Mucosa of gallbladder (tissue), 1 donor: Measurements from ENCODE around the gene CMIP. TPM values are rescaled to one million over a fixed set of nuclear protein-coding genes. Genes with fewer than 3 reads are reported as not detected.

ENCODE experiments used
- DNase-seq: peaks from one replicate; pipeline ENCODE4 v3.0.0-alpha.2; 2020; ENCODE audit warnings: low spot score
- total RNA-seq: library from RNA; stranded (reverse); gene quantifications from one replicate; pipeline ENCODE4 v1.2.1, GENCODE V29; 2021
- donor health status: DM: no; HTN: no; CAD: no.

Gene CMIP
- total RNA-seq, 1 donor from 2014 or later: 95.5 TPM

DNA sequence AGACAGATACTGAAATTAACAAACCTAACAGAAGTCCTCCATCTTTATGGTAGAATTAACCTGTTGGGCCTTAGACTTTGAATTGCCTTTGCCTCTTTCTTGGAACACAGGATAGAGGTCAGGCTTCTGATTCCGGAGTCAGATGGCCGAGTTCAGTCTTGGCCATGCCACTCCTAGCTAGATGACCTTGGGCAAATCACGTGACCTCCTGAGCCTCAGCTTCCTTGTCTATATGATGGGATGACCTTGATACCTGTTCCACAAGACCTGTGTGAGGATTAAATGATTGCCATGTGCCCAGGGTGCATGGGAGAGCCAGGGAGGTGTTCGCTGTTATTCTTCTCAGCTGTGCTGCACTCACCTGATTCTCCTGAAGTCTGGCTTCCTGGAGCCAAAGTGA, 161.4 kb downstream of the CMIP start:
- DNase-seq: no peak

DNA sequence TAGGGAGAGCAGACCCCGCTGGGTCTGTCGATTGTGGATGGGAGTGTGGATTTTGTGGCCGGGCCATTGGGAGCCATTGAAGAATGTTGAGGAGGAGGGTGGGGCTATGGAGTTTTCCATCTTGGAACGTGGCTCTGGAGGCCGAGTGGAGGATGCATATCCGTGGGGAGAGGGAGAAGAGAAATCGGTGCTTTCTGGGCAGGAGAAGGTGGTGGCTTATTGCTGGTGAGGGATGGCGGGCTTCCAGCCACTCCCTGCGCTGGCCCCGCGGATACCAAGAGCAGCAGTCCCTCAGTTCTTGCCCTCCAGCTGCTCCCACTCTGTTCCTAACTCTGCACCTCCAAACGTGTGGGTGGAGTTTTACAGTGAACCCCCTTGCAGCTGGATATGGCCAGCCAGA, 162.4 kb downstream of the CMIP start:
- DNase-seq: no peak

- DNase-seq: no peak
Observed at GRCh38 chr16:81607805-81608522, 163.4 kb downstream of the CMIP start.

DNA sequence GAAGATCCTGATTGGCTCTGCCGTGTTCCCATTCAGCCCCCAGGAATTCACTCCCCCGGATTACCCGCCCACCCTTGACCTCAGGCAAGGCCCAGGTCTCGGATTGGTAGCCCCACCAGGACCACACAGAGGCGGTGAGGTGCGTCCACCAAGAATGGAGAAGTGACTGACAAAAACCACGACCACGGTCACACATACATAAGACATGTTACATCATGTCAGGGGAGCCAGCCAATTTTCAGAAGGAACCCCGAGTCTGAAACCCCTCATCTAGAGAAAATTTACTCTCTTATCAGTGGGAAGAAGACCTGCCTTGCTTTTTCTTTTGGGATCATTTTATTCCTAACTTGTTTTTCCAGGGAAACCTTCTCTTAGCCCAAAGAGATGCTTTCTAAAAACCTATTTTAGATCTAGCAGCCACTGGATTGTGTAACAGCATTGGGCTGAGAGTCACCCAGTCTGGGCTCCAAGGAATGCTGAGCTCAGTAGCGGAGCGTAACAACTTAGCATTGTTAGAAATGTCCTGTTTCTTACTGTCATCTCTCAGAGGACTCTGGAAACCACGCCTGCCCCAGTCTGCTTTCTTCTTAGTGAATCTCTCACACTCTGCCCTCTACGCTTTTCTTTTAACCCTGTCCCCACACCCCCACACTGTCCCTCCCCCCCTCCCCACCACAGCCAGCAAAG, 164.1 kb downstream of the CMIP start:
- no peak for DNase-seq

DNA sequence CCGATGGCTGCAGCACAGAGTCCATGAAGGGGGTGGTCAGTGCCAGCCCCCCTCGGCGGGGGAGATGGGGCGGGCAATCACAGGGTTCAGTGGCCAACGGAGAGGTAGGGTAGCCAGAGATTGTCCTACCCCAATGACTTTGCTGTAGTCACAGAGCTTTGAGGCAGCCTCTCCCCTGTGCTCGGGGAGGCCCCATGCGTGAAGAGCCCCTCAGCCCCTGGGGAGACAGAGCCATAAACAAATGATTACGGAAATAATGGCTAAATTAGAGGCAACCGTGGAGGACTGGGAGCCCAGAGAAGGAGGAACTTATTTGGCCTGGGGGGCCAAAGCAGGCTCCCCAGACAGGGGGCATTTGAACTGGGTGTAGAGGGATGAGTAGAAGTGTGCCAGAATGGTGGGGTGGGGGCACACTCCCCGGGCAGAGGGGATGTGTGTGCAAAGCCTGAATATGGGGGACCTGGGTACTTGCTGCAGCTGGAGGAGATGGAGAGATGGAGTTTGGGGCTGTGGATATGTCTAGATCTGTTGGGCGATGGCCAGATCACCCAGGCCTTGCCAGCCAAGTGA, 164.8 kb downstream of the CMIP start:
- no peak for DNase-seq

GRCh38 chr16:81610144-81610842, 165.7 kb downstream of the CMIP start:
- DNase-seq: peak; percentile 66

GRCh38 chr16:81610936-81611335, 166.3 kb downstream of the CMIP start:
- no peak for DNase-seq

DNA sequence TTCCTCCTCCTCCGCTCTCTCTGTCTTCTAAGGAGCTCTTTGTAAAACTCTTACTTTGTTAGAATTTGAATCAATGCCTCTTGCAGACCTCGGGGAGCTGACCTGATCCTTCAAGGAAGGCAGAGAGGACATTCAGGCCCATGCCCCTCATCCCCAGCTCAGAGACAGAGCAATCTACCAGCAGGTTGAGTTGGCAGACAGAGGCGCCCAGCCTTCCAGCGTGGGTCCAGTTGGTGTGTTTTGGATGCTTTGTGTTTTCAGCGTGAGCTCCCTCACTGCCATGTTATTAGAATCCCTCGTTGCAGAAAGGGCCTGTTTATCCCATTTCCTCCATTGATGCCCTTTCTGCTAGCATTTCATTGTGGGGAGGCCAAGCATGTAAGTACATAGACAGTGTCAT, 167.1 kb downstream of the CMIP start:
- no peak for DNase-seq

GRCh38 chr16:81612351-81613163, 167.9 kb downstream of the CMIP start:
- DNase-seq: no peak

GRCh38 chr16:81614171-81614570, 169.6 kb downstream of the CMIP start:
- DNase-seq: no peak

DNA sequence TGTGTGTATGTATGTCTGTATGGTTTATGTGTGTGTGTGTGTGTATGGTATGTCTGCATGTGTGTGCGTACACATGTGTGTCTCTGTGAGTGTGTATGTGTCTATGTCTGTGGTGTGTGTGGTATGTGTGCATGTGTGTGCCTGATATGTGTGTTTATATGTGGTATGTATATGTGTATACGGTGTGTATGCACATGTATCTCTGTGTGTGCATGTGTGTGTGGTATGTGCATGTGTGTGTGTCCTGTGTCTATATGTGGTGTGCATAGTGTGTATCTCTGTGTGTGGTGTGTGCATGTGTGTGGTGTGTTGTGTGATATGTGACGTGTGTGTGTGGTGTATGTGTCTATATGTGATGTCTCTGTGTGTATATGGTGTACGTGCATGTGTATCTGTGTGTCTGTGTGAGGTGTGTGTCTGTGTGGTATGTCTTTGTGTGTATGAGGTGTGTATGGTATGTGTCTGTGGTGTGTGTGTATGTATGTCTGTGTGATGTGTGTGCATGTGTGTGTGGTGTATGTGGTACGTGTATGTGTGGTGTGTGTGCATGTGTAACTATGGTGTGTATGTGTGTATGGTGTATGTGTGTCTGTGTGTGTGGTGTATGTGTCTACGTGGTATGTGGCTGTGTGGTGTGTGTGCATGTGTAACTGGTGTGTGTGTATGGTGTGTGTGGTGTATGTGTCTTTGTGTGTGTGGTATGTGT, 170.2 kb downstream of the CMIP start:
- DNase-seq: no peak

DNA sequence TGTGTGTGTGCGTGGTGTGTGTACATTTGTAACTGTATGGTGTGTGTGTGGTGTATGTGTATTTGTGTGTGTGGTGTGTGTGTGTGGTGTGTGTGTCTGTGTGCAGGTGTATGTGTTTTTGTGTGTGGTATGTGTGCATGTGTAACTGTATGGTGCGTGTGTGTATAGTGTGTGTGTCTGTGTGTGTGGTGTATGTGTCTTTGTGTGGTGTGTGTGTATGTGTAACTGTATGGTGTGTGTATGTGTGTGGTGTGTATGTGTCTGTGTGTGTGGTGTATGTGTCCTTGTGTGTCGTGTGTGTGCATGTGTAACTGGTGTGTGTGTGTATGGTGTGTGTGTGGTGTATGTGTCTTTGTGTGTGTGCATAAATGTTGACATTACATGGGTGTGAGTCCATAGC, 170.8 kb downstream of the CMIP start:
- DNase-seq: no peak

DNA sequence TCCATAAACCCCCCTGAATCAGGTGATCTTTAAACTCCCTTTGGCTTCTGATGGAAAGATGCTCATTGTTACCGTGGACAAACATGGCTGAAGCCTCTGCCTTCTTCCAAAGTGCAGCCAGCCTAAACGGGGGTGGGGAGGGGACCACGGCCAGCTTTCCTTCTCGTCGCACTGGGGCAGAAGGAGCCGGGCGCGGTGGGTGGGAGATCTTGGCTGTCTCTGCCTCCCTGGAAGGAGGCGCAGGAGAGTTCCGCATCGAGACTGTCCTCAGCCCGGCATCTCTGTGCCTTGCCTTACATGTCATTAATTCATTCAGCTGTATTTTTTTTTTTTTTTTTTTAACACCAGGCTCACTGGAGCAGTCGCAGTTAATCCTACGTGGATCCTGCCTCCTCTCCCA, 171.2 kb downstream of the CMIP start:
- no peak for DNase-seq

DNA sequence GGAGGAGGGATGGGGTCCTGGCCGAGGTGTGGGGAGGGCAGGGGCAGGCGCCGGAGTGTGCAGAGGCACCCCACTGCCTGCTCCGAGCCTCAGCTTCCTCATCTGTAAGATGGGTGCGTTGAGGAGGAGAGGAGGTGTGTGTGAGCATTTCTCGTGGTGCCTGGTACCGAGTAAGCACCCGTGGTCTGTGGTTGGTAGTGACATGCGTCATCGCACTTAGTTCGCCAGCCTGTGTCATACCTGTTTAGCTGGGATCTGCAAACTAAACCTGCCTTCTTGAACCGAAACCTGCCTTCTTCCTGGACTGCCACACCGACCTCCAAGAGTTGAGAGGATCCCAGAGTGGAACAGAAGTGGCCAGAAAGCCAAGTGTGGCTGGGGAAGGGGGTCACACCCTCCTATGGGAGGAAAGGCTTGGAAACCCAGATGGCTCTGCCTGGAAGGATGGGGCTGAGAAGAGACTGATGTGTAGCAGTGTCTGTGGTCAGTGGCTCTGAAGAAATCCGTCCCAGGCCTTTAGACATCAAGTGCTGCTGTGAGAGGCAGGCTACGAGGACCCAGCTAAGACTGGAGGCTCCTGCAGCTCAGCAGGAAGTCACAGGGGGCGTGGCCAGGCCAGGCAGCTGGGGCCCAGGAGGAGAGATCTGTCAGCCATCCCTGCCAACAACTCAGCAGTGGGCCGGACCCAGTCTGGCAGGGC, 171.9 kb downstream of the CMIP start:
- DNase-seq: peak; percentile 70

DNA sequence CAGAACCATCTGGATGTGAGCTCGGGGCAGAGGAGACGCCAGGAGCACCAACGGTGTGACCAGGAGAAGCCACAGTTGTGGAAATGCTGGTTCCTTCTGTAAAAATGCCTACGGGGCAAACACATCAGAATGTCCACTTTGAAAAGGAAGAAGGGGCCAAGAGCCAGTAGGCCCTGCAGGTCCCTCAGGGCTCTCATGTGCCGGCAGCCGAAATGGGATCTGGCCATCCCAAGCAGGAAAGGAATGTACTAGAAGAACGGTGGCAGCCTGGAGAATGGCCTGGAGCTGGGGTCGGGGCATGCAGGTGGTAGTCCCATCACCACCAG, 172.4 kb downstream of the CMIP start:
- no peak for DNase-seq

- DNase-seq: no peak
Observed at GRCh38 chr16:81618187-81618586, 173.6 kb downstream of the CMIP start.

GRCh38 chr16:81618661-81619060, 174.1 kb downstream of the CMIP start:
- peak; percentile 75 for DNase-seq

GRCh38 chr16:81620029-81620428, 175.4 kb downstream of the CMIP start:
- DNase-seq: no peak

DNA sequence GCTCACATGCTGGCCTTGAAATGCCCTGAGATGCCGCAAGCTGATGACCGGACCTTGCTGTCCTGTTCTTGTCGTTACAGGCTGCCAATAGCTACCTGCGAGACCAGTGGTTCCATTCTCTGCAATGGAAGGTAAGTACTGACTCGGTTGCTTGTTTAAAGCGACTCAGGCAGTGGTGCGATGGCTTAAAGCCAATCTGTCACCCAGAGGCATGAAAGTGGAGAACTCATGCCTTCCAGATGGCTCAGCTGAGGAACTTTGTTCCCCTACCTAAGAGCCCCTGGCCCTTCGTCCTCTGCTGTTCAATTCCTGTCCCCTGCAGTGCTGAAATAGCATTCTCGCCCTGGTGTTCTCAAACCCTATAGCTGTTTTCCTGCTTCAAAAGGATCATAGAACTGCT, 176.2 kb downstream of the CMIP start:
- DNase-seq: no peak

GRCh38 chr16:81621496-81621895, 176.9 kb downstream of the CMIP start:
- no peak for DNase-seq
